ENCODE measurements around the gene BRI3BP. TPM values are rescaled to one million over a fixed set of nuclear protein-coding genes. Genes with fewer than 3 reads are reported as not detected.
"Not testable (repeated sequence)": the region's sequence is repeated elsewhere in the genome, so short reads cannot be mapped to it uniquely, and the experiment has no call there.

Gene BRI3BP
- polyA plus RNA-seq, 1 donor from 2014 or later: 5.9 TPM

DNA sequence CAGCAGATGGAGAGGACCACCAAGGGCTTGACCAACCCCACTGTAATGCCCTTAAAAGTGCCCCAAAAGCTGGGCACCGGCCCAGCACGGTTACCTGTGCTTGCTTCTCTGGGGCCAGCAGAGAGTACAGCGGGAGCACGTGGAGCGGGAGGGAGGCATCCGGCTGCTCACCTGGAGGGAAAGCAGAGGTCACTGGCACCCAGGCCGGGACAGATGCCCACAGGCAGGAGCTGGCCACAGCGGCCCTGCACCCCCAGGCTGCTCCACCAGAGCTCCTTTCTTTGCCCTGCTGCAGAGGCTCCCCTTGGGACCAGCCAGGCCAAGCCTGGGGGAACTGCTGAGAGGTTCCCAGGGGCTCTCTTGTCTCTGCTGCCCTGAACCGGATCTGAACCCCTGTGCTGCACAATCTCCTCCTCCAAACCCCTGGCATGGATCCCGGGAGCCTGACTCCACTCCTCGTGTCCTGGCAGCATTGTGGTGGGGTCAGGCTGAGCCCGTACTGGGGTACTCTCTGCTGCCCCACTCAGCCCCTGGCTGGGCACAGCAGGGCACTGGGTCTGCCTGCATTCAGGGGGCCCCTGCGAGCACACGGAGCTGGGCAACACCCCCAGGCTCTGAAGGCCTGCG lies 28.5 kb upstream of the BRI3BP start:
- H3K4me3 Mint-ChIP-seq: no peak overlapping the region
- no peaks in the 10 kb centered on the region for H3K9me3 Mint-ChIP-seq
- no peaks in the 10 kb centered on the region for H3K27me3 Mint-ChIP-seq
- H3K36me3 Mint-ChIP-seq: peaks cover 3% of the 10 kb centered on the region
- H3K27ac Mint-ChIP-seq: no peak overlapping the region
- no peaks in the 10 kb centered on the region for H3K4me1 Mint-ChIP-seq

DNA sequence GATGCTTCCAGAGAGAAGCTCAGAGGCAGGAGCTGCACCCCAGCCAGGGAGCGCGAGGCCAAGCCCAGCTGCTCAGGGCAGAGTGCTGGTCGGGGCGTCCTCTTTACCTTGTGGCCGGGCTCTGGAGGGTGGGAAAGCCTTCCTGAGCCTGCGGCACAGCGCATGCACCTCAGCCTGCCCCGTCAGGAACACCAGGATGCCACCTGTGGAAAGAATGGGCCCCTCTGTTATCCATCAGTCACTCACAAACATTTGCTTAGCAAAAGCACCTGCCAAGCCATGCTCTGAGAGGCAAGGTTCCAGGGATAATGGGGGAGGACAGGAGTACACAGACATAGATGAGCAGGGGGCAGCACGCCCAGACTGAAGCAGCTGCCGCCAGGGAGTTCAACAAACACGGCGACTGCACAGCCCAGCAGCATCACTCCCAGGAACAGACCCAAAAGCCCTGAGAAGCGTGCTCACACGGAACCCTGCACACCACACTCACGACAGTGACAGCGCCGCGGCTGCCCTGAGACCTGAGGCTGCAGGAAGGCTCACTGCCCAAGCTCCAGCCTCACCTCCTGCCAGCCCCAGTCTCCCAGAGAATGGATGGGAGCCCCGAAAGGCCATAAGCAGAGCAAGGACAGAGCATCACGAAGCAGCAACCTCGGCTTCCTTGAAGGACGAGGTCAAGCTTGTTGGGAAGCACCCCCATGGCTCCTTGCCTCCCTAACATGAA lies 26.3 kb upstream of the BRI3BP start:
- Mint-ChIP-seq H3K36me3 (peaks cover 3% of the 10 kb centered on the region), H3K4me3 (no peak overlapping the region), H3K27ac (no peak overlapping the region), H3K27me3 (no peaks in the 10 kb centered on the region), H3K9me3 (no peaks in the 10 kb centered on the region), H3K4me1 (no peaks in the 10 kb centered on the region)

DNA sequence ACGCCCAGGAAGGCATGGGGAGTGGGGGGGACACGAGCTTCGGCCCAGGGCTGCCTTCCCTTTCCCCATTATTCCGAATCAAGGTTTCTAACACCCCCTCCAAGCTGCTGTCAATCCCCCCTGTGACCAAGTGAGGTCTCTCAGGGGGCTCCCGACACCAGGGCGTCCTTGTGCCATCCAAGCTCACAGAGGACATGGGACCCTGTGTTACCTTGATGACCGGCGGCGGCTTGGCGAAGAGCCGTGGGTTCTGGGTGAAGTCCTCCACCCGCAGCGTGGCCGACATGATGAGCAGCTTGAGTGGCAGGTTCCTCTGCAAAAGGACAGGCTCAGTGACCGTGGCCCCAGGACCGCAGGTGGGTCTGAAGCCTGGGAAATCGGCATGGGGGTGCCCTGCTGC lies 24.8 kb upstream of the BRI3BP start:
- Mint-ChIP-seq H3K4me3 (no peak overlapping the region), H3K27me3 (no peaks in the 10 kb centered on the region), H3K36me3 (peaks cover 3% of the 10 kb centered on the region), H3K27ac (no peak overlapping the region), H3K4me1 (no peaks in the 10 kb centered on the region), H3K9me3 (no peaks in the 10 kb centered on the region)

DNA sequence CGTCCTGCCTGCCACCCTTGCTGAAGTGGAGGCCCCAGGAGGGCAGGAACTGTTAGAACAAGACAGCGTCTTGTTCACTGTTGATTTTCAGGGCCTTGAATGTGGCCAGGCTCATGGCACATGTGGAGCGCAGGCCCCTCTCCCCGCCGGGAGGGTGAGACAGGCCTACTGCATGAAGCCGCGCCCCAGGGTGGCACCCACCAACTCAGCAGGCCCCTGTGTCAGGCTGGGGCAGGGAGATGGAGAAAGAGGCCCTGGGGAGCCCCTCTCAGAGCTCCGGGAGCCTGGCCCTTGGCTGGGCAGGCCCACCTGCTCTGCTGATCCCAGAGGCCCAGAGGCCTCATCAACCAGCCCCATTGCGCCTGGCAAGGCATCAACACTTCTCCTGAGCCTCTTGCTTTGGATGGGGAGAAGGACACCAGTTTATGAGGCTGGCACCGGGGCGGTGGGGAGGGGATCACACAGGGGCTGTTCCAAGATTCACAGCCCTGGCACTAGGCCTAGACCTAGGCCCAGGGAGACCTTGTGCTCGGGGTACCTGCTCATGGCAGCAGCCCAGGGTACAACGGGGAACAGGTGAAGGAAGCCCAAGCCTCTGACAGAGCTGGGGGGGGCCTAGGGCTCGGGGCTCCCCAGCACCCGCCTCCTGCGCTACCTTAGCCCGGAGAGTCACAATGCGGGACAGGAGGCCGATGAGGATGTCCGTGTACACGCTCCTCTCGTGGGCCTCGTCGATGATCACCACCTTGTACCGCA lies 22.6 kb upstream of the BRI3BP start:
- Mint-ChIP-seq H3K9me3 (no peaks in the 10 kb centered on the region), H3K4me1 (no peaks in the 10 kb centered on the region), H3K27ac (no peak overlapping the region), H3K4me3 (no peak overlapping the region), H3K36me3 (no peaks in the 10 kb centered on the region), H3K27me3 (no peaks in the 10 kb centered on the region)

DNA sequence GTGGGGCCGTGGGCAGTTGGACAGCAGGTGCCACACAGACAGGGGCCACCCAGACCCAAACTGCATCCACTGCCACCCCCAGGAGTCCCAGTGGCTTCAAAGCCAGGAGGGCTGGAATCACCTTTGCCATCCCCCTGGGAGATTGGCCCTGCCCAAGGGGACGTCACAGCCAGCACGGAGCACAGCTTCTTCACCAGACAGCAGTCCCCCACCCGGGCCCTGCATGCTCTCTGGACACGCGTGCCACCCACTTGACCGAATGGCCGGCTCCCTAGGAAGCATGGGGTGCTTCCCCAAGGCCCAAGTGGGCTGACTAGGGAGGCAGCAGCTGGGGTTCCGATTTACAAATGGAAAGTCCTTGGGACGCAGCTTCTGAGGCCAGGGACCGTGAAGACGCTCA lies 21.8 kb upstream of the BRI3BP start:
- H3K9me3 Mint-ChIP-seq: no peaks in the 10 kb centered on the region
- H3K27ac Mint-ChIP-seq: no peak overlapping the region
- no peaks in the 10 kb centered on the region for H3K36me3 Mint-ChIP-seq
- no peak overlapping the region for H3K4me3 Mint-ChIP-seq
- H3K27me3 Mint-ChIP-seq: no peaks in the 10 kb centered on the region
- H3K4me1 Mint-ChIP-seq: no peaks in the 10 kb centered on the region

DNA sequence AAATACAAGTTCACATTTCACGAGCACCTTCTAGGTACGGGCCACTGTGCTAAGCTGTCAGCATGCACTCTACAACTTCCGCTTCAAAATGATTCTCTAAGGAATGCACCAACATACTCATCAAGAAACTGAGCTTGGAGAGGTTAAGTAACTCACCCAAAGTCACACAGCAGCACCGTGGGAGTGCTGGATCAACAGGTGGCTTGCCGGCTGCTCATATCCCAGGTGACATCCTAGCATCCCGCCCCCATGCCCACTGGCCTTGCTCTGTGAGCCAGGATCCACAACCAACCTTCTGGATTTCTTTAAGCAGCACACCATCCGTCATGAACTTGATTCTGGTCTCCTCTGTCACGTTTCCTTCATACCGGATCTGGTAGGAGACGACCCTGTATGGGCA lies 21.2 kb upstream of the BRI3BP start:
- no peaks in the 10 kb centered on the region for H3K27me3 Mint-ChIP-seq
- H3K36me3 Mint-ChIP-seq: no peaks in the 10 kb centered on the region
- H3K9me3 Mint-ChIP-seq: no peaks in the 10 kb centered on the region
- H3K4me1 Mint-ChIP-seq: no peaks in the 10 kb centered on the region
- H3K4me3 Mint-ChIP-seq: no peak overlapping the region
- no peak overlapping the region for H3K27ac Mint-ChIP-seq

DNA sequence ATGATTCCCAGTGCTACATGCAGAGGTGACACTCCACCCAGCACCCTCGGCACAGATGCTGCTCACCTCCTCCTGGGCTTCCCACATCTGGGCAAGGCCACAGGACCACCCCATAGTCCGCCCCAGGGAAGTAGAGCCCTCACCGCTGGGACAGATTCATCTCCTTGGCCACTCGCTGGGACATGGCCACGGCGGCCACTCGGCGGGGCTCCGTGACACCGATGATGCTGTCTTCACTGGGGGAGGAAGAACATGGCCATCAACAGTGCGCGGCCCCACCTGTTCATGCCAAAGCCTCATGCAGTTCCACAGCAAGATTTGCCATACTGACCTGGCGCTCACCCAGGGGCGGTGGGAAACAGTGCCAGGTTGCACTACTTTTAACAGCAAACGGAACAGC lies 18.2 kb upstream of the BRI3BP start:
- H3K27ac Mint-ChIP-seq: no peak overlapping the region
- H3K4me3 Mint-ChIP-seq: no peak overlapping the region
- no peaks in the 10 kb centered on the region for H3K36me3 Mint-ChIP-seq

DNA sequence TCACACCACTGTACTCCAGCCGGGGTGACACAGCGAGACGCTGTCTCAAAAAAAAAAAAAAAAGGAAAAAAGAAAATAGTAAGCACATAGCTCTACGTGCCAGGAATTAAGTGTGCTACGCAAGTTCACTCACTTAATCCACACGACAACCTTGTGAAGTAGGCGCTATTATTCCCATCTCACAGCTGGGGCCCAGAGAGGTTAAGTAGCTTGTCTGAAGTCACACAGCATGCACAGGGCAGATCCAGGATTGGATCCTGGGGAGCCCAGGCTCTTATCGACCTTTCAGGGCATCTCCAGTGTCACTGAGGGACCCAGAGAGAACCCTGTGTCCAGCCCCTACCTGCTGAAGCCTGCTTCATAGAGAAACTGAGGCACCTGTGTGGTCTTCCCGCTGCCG lies 16.4 kb upstream of the BRI3BP start:
- Mint-ChIP-seq H3K36me3 (peaks cover 5% of the 10 kb centered on the region), H3K27me3 (no peaks in the 10 kb centered on the region), H3K4me1 (peaks cover 0 to 2% (median 2%) of the 10 kb centered on the region in 3 donors), H3K27ac (no peak overlapping the region), H3K9me3 (no peaks in the 10 kb centered on the region), H3K4me3 (no peak overlapping the region)

More for the DNA sequence above, 18.2 kb upstream of the BRI3BP start:
- Mint-ChIP-seq H3K9me3 (no peaks in the 10 kb centered on the region), H3K4me1 (no peaks in the 10 kb centered on the region), H3K27me3 (no peaks in the 10 kb centered on the region)

DNA sequence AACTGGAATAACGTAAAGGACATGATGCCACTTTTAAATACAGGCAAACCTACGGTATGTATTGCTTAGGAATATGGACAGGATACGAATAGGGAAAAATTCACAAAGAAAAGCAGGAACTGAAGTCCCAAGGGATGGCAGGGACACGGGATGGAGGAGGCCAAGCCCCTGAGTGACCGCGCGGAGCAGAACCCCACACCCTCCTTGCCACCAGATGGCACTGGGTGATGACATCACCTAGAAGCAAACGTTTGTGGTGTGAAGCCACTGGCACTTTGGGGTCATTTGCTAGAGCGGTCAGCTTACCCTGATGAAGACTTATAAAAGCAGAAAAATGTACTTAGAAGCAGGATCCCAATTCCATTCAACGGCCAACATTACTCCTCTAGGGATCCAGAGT lies 13.9 kb upstream of the BRI3BP start:
- Mint-ChIP-seq H3K36me3 (peaks cover 5% of the 10 kb centered on the region), H3K4me1 (peaks cover 0 to 2% (median 2%) of the 10 kb centered on the region in 3 donors), H3K9me3 (no peaks in the 10 kb centered on the region), H3K27ac (peak overlapping the region in 1 of 3 donors; percentile 33), H3K4me3 (no peak overlapping the region), H3K27me3 (no peaks in the 10 kb centered on the region)

DNA sequence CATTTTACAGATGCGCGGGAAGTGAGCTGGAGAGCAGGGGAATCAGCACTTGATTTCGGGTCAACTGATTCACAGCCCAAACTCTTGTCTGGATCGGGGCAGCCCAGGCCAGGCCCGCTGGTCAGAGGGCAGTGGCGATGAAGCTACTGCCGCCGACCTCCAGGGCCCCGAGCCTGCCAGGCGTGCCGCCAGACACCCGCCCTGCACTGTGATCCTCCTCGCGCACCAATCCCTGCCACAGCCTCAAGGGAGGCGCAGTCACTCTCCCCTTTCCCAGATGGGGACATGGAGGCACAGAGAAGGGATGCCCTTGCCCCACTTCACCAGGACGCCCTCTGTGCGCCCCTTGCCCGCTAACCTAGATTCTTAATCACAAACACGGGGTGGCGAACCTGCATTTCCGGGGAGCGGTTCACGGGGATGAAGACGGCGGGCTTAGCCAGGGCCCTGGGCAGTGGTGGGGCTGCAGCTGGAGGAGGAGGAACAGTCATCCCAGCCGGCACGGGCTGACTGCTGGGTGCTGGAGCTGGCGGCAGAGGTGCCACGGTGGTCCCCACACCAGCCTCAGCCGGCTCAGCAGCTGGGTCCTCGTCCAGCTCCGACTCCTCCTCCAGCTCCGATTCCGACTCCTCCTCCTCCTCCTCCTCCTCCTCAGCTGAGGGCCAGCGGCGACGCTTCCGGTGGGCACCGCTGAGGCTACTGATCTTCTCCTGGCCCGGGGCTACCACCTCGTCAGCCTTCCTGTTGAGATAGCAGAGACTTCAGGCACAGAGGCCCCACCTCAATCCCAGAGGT lies 13.2 kb upstream of the BRI3BP start:
- H3K27ac Mint-ChIP-seq: peak overlapping the region in 2 of 3 donors; percentile 70 to 71
- peaks cover 5% of the 10 kb centered on the region for H3K36me3 Mint-ChIP-seq
- no peak overlapping the region for H3K4me3 Mint-ChIP-seq
- no peaks in the 10 kb centered on the region for H3K27me3 Mint-ChIP-seq
- H3K4me1 Mint-ChIP-seq: peaks cover 0 to 2% (median 2%) of the 10 kb centered on the region in 3 donors
- no peaks in the 10 kb centered on the region for H3K9me3 Mint-ChIP-seq

DNA sequence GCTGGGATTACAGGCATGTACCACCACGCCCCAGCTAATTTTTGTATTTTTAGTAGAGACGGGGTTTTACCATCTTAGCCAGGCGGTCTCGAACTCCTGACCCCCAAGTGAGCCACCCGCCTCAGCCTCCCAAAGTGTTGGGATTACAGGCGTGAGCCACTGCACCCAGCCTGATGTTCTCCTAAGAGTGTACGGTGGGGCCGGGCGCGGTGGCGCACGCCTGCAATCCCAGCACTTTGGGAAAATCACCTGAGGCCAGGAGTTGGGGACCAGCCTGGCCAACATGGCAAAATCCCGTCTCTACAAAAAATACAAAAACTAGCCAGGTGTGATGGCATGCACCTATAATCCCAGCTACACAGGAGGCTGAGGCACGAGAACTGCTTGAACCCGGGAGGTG lies 6.6 kb upstream of the BRI3BP start:
- not testable (repeated sequence) for H3K9me3 Mint-ChIP-seq, H3K27ac Mint-ChIP-seq, H3K27me3 Mint-ChIP-seq, H3K36me3 Mint-ChIP-seq, H3K4me3 Mint-ChIP-seq
- H3K4me1 Mint-ChIP-seq: peaks cover 11 to 18% (median 14%) of the 10 kb centered on the region in 3 donors

DNA sequence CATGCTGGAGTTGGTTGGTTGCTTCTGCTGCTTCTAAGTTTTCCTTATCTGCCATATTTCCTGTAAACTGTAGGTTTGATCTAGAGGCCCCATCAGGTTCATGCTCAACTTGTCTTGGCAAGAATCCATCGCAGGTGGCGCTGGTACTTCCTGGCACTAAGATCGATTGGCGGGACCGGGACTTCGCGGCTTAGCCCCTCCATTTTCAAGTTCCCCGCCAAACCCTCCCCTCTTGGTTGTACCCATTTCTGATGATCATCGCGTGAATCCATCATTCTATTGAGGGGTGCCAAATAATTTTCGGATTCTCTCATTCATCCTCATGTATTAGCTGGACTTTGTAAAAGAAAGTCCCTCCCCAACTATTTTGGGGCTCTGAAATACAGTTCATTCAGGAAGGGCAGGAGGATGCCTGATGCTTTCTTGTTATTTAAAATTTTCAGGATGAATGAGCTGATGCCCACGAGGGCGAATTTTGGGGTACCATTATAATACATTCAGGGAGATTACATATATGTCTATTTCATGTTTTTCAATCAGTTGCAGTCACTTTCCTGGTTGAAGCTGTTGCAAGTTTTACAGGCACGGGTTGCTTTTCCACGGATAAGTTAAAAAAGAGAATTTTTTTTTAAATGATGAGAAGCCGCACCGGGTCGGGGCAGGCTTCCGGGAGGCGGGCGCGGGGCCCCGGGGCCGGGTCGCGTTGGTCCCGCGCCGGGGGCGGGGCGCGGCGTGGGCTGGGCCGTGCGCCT lies 395 bp upstream of the BRI3BP start:
- H3K4me1 Mint-ChIP-seq: peaks cover 32 to 43% (median 34%) of the 10 kb centered on the region in 3 donors

DNA sequence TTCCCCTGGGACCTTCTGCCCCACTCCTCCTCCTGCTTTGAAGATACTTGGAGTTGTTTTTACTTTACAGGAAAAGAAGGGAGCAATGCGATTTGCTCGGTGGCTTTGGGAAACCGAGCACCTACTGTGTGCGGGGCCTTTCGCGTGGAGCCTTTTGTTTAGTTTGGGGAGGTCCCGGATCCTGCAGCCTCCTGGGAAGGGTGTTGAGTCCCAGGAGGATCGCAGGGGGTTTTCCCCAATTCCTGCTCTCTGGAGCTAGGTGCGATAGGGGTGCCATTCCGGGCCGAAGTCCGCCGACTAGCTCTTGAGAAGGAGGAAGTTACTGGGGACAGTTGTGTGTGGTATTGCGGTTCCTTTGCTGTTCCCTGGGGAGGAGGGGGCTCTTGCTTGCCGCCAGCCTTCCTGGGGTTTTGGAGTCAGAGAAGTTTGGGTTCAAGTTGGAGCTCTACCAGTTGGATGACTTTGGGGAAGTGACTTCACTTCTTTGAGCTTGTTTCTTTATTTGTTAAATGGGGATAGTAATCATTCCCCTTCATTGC lies 1.1 kb downstream of the BRI3BP start:
- peaks cover 3% of the 10 kb centered on the region for H3K36me3 Mint-ChIP-seq
- no peaks in the 10 kb centered on the region for H3K9me3 Mint-ChIP-seq
- H3K27me3 Mint-ChIP-seq: no peaks in the 10 kb centered on the region
- H3K27ac Mint-ChIP-seq: peak overlapping the region; percentile 92 to 94 (median 93)
- peak overlapping the region; percentile 94 to 97 (median 96) for H3K4me3 Mint-ChIP-seq
- peaks cover 30 to 32% (median 31%) of the 10 kb centered on the region in 3 donors for H3K4me1 Mint-ChIP-seq

More for the DNA sequence above, 395 bp upstream of the BRI3BP start:
- H3K9me3 Mint-ChIP-seq: no peaks in the 10 kb centered on the region
- no peaks in the 10 kb centered on the region for H3K36me3 Mint-ChIP-seq
- H3K27ac Mint-ChIP-seq: peak overlapping the region; percentile 92 to 96 (median 93)
- H3K27me3 Mint-ChIP-seq: no peaks in the 10 kb centered on the region
- H3K4me3 Mint-ChIP-seq: peak overlapping the region; percentile 88 to 97 (median 95)

Data from IgD-negative memory B cell (primary cell).